Tongue (tissue), 2 donors: ENCODE results near the gene PRRC1. TPM values are rescaled to one million over a fixed set of nuclear protein-coding genes. Genes with fewer than 3 reads are reported as not detected.

Experiments
- DNase-seq: peaks from one replicate; pipeline ENCODE4 v3.0.0-alpha.2; 2015
- total RNA-seq: library from RNA; depleted of rRNA; stranded (reverse); fragments of >200 nt; gene quantifications from one replicate; pipeline ENCODE4 v1.2.3, GENCODE V29; 2014

Gene PRRC1
- total RNA-seq, 1 donor from 2014 or later, result 56.9 TPM

DNA sequence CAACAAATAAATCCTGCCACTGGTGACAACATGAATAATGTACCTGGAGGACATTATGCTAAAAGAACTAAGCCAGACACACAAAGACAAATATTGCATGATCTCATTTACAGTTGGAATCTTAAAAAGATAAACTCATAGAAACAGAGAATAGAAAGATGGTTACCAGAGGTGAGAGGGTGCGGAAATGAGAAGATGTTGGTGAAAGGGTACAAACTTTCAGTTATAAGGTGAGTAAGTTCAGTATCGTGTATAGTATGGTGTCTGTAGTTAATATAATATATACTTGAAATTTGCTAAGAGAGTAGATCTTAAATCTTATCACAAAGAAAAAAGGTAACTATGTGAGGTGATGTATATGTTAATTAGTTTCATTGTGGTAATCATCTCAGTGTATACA, 63.3 kb downstream of the PRRC1 start:
- no peak for DNase-seq

GRCh38 chr5:127581450-127581849, 64.0 kb downstream of the PRRC1 start:
- DNase-seq, result no peak

GRCh38 chr5:127582773-127583370, 65.4 kb downstream of the PRRC1 start:
- no peak for DNase-seq

- no peak for DNase-seq
Observed at GRCh38 chr5:127583866-127584265, 66.4 kb downstream of the PRRC1 start.

DNA sequence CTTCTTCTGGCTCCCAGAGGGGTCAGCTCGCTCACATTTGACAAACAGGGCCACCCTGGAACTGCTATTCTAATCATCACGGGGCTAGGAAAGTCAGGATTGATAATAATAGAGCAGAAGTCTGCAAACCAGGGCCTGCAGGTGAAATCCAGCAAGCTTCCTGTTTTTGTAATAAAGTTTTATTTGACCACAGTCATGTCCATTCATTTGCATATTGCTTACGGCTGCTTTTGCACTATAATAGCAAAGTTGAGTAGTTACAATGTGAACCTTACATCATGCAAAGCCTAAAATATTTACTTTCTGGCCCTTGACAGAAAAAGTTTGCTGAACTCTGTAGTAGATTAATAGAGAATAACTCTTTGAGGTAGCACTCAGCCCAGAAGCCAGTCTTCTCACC, 68.2 kb downstream of the PRRC1 start:
- no peak for DNase-seq

DNA sequence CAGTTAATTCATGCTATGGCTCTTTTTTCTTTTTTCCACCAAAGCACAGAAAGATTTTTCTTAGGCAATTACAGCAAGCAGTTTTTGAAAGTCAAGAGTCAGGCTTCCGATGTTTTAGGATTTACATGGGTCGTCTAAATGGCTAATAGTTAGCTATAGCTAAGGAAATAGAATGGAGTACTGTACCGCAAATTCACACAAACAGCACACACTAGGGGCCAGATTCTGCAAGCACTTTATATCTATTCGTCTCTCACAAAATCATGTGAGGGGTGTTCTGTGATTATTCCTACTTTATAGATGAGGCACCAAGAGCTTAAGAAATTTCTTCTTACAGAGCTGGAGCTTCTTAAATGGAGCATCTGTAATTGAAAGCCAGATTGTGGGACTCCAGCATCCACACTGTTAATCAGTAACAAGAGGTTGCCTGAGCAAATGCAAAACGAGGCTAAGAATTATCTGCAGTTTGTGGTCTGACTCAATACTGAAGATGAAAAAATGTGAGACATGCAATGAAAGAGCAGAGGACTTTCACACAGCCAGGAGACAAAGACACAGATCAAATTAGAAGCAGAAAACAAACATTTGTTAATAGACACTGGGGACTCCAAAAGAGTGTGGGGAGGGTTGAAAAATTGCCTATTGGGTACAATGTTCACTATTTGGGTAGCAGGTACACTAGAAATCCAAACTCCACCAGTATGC, 68.8 kb downstream of the PRRC1 start:
- no peak for DNase-seq

DNA sequence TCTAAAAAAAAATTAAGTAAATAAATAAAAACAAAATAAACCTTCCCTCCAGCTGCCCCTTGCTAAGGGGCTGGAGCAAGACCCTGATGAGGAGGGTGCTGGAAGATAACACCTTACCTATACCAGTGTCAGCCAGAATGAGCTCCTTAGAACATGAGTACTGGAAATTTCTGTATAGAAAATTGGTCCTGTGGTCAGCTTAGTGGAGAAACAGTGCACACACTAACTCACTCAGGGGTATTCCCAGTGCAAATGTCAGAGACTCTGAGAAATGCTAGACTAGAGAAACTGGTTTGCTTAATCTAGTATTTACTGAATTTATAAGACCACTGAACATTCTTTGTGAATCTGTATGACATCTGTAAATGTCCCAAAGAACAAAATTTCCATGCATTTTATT, 69.4 kb downstream of the PRRC1 start:
- no peak for DNase-seq

DNA sequence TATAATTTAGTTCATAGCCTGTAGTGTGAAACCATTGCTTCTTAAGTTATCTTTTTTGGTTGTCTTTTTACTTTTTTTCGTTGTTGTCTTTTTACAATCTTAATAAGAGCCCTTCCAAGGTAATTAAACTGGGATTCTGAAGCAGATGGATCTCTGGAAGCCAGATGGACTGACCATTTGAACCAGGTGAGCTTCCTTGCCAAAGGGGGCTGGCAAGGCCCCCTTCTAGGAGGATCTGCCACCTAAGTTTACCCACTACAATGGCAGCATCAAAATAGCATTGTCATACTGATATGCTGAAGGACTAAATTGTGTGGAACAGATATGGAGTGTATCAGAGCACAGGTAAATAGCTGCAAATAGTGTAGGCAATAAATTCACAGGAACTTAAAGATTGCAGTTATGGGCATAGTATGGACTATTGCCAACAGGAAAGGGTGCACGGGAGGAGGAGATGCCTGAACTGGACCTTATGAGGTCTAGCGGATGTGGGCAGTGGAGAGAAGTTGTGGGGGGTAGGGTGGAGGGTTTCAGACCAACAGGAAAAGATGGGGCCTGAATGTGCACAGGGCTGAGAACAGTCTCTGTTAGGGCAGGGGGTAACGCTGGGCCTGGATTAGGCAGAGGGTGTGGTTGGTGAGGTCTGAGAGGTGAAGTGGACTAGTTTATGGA, 69.9 kb downstream of the PRRC1 start:
- DNase-seq, result no peak

- no peak for DNase-seq
Observed at GRCh38 chr5:127588368-127588767, 70.9 kb downstream of the PRRC1 start.

DNA sequence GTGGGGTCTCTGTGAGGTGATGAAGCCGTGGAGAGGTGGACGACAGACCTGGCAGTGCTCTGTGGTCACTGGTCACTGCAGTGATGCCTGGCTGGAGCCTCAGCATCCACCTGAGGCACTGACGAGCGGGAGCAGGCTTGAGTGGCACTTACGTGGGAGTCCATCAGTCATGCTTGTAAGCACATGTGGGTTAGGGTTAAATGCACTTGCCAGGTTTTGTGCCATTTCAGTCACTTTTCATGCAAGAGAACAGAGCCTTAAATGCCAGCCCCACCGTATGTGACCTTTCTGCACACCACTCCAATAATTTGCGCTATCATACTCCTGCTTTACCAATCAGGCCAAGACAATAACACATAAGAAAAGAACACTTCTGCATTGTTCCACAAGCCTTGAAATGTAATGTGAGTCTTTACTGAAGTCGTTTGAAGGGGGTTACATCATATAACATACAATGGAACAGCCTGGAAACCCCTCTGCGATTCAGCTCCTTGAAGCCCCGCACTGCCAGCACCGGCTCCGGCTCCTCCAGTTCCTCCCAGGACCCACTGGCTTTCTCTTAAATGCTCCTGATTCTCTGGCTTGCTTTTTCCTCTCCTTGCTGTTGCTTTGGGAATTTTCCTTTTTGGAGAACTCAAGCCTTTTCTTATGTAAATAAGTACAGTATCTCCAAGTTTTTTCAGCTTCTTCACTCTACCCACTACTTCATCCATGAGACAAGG, 72.0 kb downstream of the PRRC1 start:
- DNase-seq, result no peak

GRCh38 chr5:127590156-127590722, 72.8 kb downstream of the PRRC1 start:
- no peak for DNase-seq

DNA sequence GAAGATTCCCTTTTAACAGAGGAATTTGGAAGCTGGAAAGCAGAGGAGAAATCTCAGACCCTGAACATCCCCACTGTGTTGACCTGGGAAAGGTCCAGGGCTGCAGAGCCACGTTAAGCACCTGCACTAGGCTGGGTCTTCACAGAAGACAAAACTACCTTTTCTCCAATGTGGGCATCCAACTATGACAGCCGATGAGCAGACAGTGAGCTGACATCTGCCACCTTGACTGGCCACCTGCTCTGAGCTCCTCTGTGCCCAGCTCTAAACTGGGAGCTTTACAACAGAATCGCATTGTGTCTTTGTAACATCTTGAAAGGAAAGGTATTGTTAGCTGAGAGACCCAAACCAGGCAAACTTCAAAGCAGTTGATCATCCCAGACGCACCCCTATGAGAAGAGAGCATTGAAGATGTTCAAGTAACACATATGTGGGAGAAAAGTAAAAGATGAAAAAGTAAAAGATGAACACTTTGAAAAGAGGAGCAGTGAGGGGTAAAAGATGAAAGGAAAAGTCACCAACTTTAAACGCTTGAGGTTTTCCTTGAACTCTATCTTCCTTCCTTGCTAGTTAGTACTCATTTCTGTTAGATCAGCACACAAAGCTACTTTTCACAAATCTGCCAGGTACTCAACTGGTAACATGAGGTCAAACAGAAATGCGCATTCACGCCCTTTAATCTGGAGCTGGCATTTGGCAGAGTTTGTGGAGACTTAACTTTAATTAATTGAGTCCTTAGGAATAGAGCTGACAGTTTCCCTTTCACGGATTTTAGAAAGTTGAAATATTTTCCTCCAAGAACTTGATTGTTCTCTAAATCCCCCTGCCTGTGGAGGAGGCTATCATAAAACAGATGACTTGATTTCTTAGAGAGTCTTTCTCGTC, 78.3 kb downstream of the PRRC1 start:
- no peak for DNase-seq

GRCh38 chr5:127596501-127596900, 79.1 kb downstream of the PRRC1 start:
- DNase-seq, result no peak

GRCh38 chr5:127599320-127599719, 81.9 kb downstream of the PRRC1 start:
- no peak for DNase-seq

GRCh38 chr5:127599847-127600246, 82.4 kb downstream of the PRRC1 start:
- DNase-seq, result no peak

DNA sequence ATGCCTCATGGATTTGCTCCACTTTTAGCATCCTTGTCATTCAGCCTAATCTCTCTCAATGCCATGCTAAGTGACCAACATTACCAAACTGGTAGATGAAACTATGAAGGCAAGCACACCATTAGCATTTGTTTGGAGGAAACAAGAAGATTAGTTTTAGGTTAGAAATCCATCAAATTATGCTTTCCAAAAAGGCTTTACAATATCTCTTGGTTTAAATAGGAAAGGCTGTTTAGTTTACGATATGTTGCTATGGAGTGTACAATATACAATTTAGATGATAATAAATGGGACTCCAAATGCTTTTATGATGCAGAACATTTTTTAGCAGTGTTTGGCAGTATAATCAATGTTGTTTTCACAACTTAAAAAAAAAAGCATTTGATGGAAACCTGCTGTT, 83.7 kb downstream of the PRRC1 start:
- no peak for DNase-seq

GRCh38 chr5:127601601-127602000, 84.2 kb downstream of the PRRC1 start:
- DNase-seq, result no peak

- DNase-seq, result no peak
Observed at GRCh38 chr5:127602481-127602880, 85.0 kb downstream of the PRRC1 start.

DNA sequence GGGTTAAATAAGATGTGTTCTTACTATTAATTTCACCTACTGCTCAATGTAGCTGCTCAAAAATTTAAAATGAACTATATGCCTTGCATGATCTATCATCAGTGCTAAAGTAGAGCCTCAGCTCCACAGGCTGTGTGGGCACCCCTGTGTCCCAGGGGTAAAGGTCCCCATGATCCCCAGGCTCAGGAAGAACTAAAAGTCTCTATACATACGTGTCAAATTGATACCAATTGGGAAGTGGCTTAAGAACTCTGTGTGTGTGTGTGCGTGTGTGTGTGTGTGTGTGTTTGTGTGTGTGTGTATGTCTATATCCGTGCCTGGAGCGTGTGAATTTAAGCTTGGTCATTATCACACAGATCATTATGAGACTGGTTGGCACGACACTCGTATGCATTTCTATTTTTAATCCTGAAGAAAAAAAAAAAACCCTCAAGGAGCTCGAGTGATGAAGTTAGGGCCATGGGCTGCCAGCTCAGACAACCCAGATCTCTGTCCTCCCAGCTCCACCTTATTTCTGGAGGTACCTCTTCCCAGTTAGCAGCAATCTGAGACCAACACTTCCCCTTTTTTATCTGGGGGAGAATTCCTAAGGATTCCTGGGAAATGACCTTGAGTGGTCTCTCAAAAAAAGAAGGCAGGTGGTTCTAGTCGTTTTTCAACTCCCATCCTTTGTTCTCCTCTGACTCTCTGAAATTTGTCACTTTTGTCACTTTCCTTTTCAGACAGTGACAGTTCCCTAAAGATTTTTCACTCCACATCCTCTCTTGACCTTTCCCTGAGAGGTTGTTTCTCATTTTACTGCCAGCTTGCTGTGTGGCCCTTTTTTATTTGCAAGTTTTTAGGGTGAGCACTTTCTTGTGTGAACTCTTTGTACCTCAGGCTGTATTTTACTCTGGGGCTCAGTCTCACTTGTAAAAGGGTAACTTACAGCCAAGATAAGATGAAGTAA, 85.7 kb downstream of the PRRC1 start:
- peak; percentile 4 for DNase-seq
